Liver (tissue), 3 donors: ENCODE data around the gene KLF6.

Experiments used
- JUND ChIP-seq, 2 donors: IDR thresholded peaks; 2 replicates each; pipeline ENCODE4 v1.6.1; 2016; ENCODE audit warnings: antibody characterized with exemption in 2 of 2
- RXRA ChIP-seq, 2 donors: IDR thresholded peaks; 2 replicates each; pipeline ENCODE4 v1.6.1; 2017 to 2018; ENCODE audit warnings: antibody characterized with exemption in 2 of 2, mild to moderate bottlenecking in 1 of 2
- SP1 ChIP-seq: IDR thresholded peaks from 2 replicates; pipeline ENCODE4 v1.6.1; 2018; ENCODE audit warnings: antibody characterized with exemption, mild to moderate bottlenecking
- YY1 ChIP-seq: IDR thresholded peaks from 2 replicates; pipeline ENCODE4 v1.6.1; 2016; ENCODE audit warnings: antibody characterized with exemption, mild to moderate bottlenecking
- TF ChIP-seq, protein P1 (sequence below): fragments of 150-350 bp; IDR thresholded peaks from 2 replicates; pipeline ENCODE4 v1.5.1; 2017; ENCODE audit warnings: improper control_type of control experiment, low read depth, low read length; ENCODE audit not compliant: missing input control
- TF ChIP-seq, protein P2 (sequence below): IDR thresholded peaks from 2 replicates; pipeline ENCODE4 v1.6.1; 2016; ENCODE audit warnings: antibody characterized with exemption, mild to moderate bottlenecking
- donor health status: healthy.
- donor health status: healthy.

GRCh38 chr10:3800586-3800985 is 15.6 kb upstream of the KLF6 start:
- no peak for TF ChIP-seq JUND (IDR thresholded peaks at IDR 0.05)
- TF ChIP-seq, protein P1, sequence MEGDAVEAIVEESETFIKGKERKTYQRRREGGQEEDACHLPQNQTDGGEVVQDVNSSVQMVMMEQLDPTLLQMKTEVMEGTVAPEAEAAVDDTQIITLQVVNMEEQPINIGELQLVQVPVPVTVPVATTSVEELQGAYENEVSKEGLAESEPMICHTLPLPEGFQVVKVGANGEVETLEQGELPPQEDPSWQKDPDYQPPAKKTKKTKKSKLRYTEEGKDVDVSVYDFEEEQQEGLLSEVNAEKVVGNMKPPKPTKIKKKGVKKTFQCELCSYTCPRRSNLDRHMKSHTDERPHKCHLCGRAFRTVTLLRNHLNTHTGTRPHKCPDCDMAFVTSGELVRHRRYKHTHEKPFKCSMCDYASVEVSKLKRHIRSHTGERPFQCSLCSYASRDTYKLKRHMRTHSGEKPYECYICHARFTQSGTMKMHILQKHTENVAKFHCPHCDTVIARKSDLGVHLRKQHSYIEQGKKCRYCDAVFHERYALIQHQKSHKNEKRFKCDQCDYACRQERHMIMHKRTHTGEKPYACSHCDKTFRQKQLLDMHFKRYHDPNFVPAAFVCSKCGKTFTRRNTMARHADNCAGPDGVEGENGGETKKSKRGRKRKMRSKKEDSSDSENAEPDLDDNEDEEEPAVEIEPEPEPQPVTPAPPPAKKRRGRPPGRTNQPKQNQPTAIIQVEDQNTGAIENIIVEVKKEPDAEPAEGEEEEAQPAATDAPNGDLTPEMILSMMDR = no peak
- no peak for TF ChIP-seq YY1
- TF ChIP-seq RXRA (IDR thresholded peaks at IDR 0.05) = no peak
- TF ChIP-seq SP1 = no peak
- TF ChIP-seq, protein P2, sequence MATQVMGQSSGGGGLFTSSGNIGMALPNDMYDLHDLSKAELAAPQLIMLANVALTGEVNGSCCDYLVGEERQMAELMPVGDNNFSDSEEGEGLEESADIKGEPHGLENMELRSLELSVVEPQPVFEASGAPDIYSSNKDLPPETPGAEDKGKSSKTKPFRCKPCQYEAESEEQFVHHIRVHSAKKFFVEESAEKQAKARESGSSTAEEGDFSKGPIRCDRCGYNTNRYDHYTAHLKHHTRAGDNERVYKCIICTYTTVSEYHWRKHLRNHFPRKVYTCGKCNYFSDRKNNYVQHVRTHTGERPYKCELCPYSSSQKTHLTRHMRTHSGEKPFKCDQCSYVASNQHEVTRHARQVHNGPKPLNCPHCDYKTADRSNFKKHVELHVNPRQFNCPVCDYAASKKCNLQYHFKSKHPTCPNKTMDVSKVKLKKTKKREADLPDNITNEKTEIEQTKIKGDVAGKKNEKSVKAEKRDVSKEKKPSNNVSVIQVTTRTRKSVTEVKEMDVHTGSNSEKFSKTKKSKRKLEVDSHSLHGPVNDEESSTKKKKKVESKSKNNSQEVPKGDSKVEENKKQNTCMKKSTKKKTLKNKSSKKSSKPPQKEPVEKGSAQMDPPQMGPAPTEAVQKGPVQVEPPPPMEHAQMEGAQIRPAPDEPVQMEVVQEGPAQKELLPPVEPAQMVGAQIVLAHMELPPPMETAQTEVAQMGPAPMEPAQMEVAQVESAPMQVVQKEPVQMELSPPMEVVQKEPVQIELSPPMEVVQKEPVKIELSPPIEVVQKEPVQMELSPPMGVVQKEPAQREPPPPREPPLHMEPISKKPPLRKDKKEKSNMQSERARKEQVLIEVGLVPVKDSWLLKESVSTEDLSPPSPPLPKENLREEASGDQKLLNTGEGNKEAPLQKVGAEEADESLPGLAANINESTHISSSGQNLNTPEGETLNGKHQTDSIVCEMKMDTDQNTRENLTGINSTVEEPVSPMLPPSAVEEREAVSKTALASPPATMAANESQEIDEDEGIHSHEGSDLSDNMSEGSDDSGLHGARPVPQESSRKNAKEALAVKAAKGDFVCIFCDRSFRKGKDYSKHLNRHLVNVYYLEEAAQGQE = no peak
